SK-N-SH (cell line): ENCODE results near the gene C1orf210. TPM values are rescaled to one million over a fixed set of nuclear protein-coding genes. Genes with fewer than 3 reads are reported as not detected.

Source experiments
- CTCF ChIA-PET: fragments of 300-600, 350-600 bp; formaldehyde crosslinking; extraction: SDS; loops from one replicate; lab custom pipeline; 2021; lab: Yijun Ruan, JAX
- POLR2A ChIA-PET: fragments of 350-600 bp; sonication (Branson Sonifier 250); formaldehyde crosslinking; extraction: SDS; loops from one replicate; lab custom pipeline; 2020; ENCODE audit warnings: antibody characterized with exemption, inconsistent platforms; lab: Yijun Ruan, JAX
- DNase-seq: peaks from one replicate; pipeline ENCODE4 v3.0.0; 2012
- H2AFZ ChIP-seq: fragments of 200-600 bp; sonication (generic); 2 replicates; pipeline ENCODE4 v1.8.1; 2016; ENCODE audit warnings: antibody characterized with exemption, mild to moderate bottlenecking, low read depth
- H3F3A ChIP-seq: fragments of 200-600 bp; sonication (generic); replicated peaks from 2 replicates; pipeline ENCODE3; 2016; ENCODE audit warnings: antibody characterized with exemption, mild to moderate bottlenecking; ENCODE audit not compliant: insufficient read depth
- H3K27ac ChIP-seq, 2 experiments: fragments of 200-500 bp in 1 of 2; fragments of 200-600 bp in 1 of 2; sonication (Bioruptor generic) in 1 of 2; sonication (generic), shearing (Covaris generic) in 1 of 2; 2 replicates each; pipeline versions ENCODE4 v1.5.1 to v1.6.1; 2014 to 2016; ENCODE audit warnings: low read depth in 2 of 2, inconsistent platforms in 1 of 2, low read length in 1 of 2, mild to moderate bottlenecking in 1 of 2, mixed read lengths in 1 of 2
- H3K27me3 ChIP-seq: fragments of 200-600 bp; sonication (generic), shearing (Covaris generic); 2 replicates; pipeline ENCODE4 v1.6.1; 2016; ENCODE audit warnings: mixed run types; ENCODE audit not compliant: insufficient read depth
- H3K36me3 ChIP-seq, 2 experiments: fragments of 200-500 bp in 1 of 2; fragments of 200-600 bp in 1 of 2; sonication (Bioruptor generic) in 1 of 2; sonication (generic) in 1 of 2; replicated peaks in 1 of 2; 2 replicates each; pipeline versions ENCODE3 to v1.5.1; 2014 to 2016; ENCODE audit warnings: low read length in 1 of 2, mild to moderate bottlenecking in 1 of 2; ENCODE audit not compliant: insufficient read depth in 2 of 2, control insufficient read depth in 1 of 2
- H3K4me1 ChIP-seq, 2 experiments: fragments of 200-500 bp in 1 of 2; fragments of 200-600 bp in 1 of 2; sonication (Bioruptor generic) in 1 of 2; sonication (generic), shearing (Covaris generic) in 1 of 2; 2 replicates each; pipeline versions ENCODE4 v1.5.1 to v1.6.1; 2014 to 2016; ENCODE audit warnings: low read depth in 1 of 2, low read length in 1 of 2, mixed run types in 1 of 2; ENCODE audit not compliant: insufficient read depth in 2 of 2, control insufficient read depth in 1 of 2
- H3K4me2 ChIP-seq: fragments of 200-600 bp; sonication (generic), shearing (Covaris generic); 2 replicates; pipeline ENCODE4 v1.6.1; 2017; ENCODE audit warnings: mixed run types
- H3K4me3 ChIP-seq, 2 experiments: fragments of 200-500 bp in 1 of 2; fragments of 200-600 bp in 1 of 2; sonication (Bioruptor generic) in 1 of 2; sonication (generic), shearing (Covaris generic) in 1 of 2; 2 replicates each; pipeline versions ENCODE4 v1.5.1 to v1.8.1; 2014 to 2016; ENCODE audit warnings: low read depth in 2 of 2, inconsistent platforms in 1 of 2, low read length in 1 of 2, mild to moderate bottlenecking in 1 of 2, mixed read lengths in 1 of 2, moderate library complexity in 1 of 2
- H3K79me2 ChIP-seq: fragments of 200-600 bp; sonication (generic); 2 replicates; pipeline ENCODE4 v1.8.1; 2017; ENCODE audit warnings: mild to moderate bottlenecking; ENCODE audit not compliant: insufficient read depth
- H3K9ac ChIP-seq: fragments of 200-600 bp; sonication (generic); 2 replicates; pipeline ENCODE4 v1.6.1; 2017; ENCODE audit warnings: mixed run types
- H3K9me2 ChIP-seq: fragments of 200-600 bp; sonication (generic); 2 replicates; pipeline ENCODE4 v1.6.1; 2017; ENCODE audit warnings: mixed run types
- H3K9me3 ChIP-seq: fragments of 200-600 bp; sonication (generic); 2 replicates; pipeline ENCODE4 v1.6.1; 2017; ENCODE audit warnings: mixed run types, mild to moderate bottlenecking, moderate library complexity
- H4K20me1 ChIP-seq: fragments of 200-600 bp; sonication (generic); 2 replicates; pipeline ENCODE4 v1.6.1; 2017; ENCODE audit warnings: mild to moderate bottlenecking, mixed run types; ENCODE audit not compliant: insufficient read depth
- ELF1 ChIP-seq: IDR thresholded peaks from 2 replicates; pipeline ENCODE4 v1.4.0; 2012
- POLR2AphosphoS5 ChIP-seq: IDR thresholded peaks from 2 replicates; pipeline ENCODE4 v1.6.1; 2012; ENCODE audit warnings: low read depth, low read length
- RXRA ChIP-seq: IDR thresholded peaks from 2 replicates; pipeline ENCODE4 v1.4.0; 2012; ENCODE audit warnings: low read depth, mild to moderate bottlenecking, borderline replicate concordance
- SMC3 ChIP-seq: IDR thresholded peaks from 2 replicates; pipeline ENCODE4 v1.6.1; 2012; ENCODE audit warnings: low read depth, low read length, improper control_type of control experiment
- TAF1 ChIP-seq: IDR thresholded peaks from 2 replicates; pipeline ENCODE4 v1.6.1; 2012; ENCODE audit warnings: low read depth, mild to moderate bottlenecking, low read length, moderate library complexity, borderline replicate concordance
- WGBS: methylation state at CpG from one replicate; pipeline ENCODE4 v1.1.6; 2017; ENCODE audit warnings: low lambda C conversion rate; 5-methylcytosine and 5-hydroxymethylcytosine counted together
- polyA plus RNA-seq, 3 experiments: library from polyadenylated mRNA; depleted of rRNA; stranded (reverse); fragments of >200 nt; gene quantifications; 2 replicates each; pipeline ENCODE4 v1.2.3, GENCODE V29; 2012
- TF ChIP-seq, protein P1 (sequence below): fragments of 150-350 bp; IDR thresholded peaks from 2 replicates; pipeline ENCODE4 v1.6.1; 2016; ENCODE audit warnings: mild to moderate bottlenecking, low read depth, low read length
- TF ChIP-seq, protein P2 (sequence below): IDR thresholded peaks from 2 replicates; pipeline ENCODE4 v1.4.0; 2012; ENCODE audit warnings: low read depth
- TF ChIP-seq, protein P3 (sequence below): IDR thresholded peaks from 2 replicates; pipeline ENCODE4 v1.6.1; 2012; ENCODE audit warnings: mild to moderate bottlenecking, low read depth, low read length, moderate library complexity

The C1orf210 gene
- polyA plus RNA-seq, 1 of the 3 experiments (the other 2 are of a cell fraction): not detected

DNA sequence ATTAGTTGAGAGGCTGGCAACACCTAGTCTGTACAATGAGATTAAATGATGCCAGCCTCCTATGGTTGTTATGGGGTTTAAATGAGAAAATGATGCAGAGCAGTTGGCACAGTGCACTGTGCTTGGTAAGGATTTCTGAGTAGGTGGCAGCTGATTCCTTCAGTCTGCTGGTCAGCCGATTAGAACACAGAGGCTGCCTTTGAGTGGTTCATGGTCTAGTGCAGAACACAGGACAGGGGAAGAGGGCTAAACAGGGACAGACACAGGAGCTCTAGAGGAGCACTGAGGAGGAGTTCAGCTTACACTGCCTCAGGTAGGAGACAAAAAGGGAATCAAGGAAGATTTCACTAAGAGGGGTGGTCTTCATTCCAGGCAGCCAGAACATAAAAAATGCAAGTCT lies 16.8 kb upstream of the C1orf210 start:
- no peaks in the 10 kb centered on the region for H3F3A ChIP-seq
- H3K27me3 ChIP-seq: no peaks in the 10 kb centered on the region
- no peak overlapping the region for H3K4me3 ChIP-seq
- H3K9ac ChIP-seq: no peak overlapping the region
- no peak overlapping the region for H3K27ac ChIP-seq
- H3K4me1 ChIP-seq: no peaks in the 10 kb centered on the region
- 83% methylated on average over 1 of the region's 1 CpG for WGBS
- no peaks in the 10 kb centered on the region for H4K20me1 ChIP-seq
- POLR2A ChIA-PET: no interaction called here
- H3K36me3 ChIP-seq: no peaks in the 10 kb centered on the region
- CTCF ChIA-PET: no interaction called here
- no peak overlapping the region for H3K4me2 ChIP-seq
- no peaks in the 10 kb centered on the region for H3K79me2 ChIP-seq
- no peaks in the 10 kb centered on the region for H3K9me3 ChIP-seq
- H3K9me2 ChIP-seq: no peaks in the 10 kb centered on the region
- TF ChIP-seq, protein P1, sequence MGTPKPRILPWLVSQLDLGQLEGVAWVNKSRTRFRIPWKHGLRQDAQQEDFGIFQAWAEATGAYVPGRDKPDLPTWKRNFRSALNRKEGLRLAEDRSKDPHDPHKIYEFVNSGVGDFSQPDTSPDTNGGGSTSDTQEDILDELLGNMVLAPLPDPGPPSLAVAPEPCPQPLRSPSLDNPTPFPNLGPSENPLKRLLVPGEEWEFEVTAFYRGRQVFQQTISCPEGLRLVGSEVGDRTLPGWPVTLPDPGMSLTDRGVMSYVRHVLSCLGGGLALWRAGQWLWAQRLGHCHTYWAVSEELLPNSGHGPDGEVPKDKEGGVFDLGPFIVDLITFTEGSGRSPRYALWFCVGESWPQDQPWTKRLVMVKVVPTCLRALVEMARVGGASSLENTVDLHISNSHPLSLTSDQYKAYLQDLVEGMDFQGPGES: no peak
- H2AFZ ChIP-seq: no peak overlapping the region
- DNase-seq: no peak

DNA sequence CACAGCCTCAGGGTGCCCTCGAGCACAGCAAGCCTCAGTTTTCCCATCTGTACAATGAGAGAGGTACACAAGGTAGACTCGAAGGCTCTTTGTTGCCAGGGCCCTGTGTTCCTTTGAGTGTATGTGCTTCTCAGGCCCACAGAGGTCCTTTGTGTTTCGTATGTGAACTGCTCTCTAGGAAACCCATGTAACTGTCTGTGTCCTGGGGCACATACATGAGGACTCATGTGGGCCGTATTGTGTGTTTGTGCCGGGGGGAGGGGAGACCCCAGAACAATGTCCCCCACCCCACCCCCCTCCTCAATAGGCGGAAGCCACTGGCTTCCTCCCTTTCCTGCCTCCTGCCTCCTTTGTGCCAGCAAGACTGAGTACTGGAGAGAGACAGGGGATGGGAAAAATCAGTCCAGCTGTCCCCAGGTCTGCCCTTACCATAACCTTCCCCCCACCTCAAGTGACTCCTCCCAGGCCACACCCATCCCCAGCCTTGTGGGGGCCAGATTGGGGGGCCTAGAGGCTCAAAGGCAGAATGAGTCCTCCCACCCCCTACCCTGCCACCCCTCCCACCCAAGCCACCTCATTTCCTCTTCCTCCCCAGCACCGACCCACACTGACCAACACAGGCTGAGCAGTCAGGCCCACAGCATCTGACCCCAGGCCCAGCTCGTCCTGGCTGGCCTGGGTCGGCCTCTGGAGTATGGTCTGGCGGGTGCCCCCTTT lies 15.2 kb upstream of the C1orf210 start, which contains the start of gene TIE1:
Gene TIE1, plus strand, starts transcription at position 605 of the 717 bp plus-strand sequence. Its CDS starts 90 bp downstream, at position 695.
- Histone ChIP-seq H4K20me1 (no peaks in the 10 kb centered on the region), H3K27me3 (no peaks in the 10 kb centered on the region), H3K4me3 (no peak within 1 kb of the TSS), H3K9me3 (no peaks in the 10 kb centered on the region), H3K9me2 (no peaks in the 10 kb centered on the region), H3K36me3 (no peaks in the 10 kb centered on the region), H3K9ac (no peak within 1 kb of the TSS), H3K79me2 (no peaks in the 10 kb centered on the region), H3F3A (no peaks in the 10 kb centered on the region), H2AFZ (no peak within 1 kb of the TSS), H3K4me2 (no peak within 1 kb of the TSS), H3K4me1 (no peaks in the 10 kb centered on the region), H3K27ac (no peak within 1 kb of the TSS)
- TF ChIP-seq TAF1: no peak
- no peak for TF ChIP-seq POLR2AphosphoS5
- no peak for TF ChIP-seq SMC3
- TF ChIP-seq, protein P2, sequence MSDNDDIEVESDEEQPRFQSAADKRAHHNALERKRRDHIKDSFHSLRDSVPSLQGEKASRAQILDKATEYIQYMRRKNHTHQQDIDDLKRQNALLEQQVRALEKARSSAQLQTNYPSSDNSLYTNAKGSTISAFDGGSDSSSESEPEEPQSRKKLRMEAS: no peak
- no peak for TF ChIP-seq RXRA
- TF ChIP-seq ELF1: no peak
- TF ChIP-seq, protein P3, sequence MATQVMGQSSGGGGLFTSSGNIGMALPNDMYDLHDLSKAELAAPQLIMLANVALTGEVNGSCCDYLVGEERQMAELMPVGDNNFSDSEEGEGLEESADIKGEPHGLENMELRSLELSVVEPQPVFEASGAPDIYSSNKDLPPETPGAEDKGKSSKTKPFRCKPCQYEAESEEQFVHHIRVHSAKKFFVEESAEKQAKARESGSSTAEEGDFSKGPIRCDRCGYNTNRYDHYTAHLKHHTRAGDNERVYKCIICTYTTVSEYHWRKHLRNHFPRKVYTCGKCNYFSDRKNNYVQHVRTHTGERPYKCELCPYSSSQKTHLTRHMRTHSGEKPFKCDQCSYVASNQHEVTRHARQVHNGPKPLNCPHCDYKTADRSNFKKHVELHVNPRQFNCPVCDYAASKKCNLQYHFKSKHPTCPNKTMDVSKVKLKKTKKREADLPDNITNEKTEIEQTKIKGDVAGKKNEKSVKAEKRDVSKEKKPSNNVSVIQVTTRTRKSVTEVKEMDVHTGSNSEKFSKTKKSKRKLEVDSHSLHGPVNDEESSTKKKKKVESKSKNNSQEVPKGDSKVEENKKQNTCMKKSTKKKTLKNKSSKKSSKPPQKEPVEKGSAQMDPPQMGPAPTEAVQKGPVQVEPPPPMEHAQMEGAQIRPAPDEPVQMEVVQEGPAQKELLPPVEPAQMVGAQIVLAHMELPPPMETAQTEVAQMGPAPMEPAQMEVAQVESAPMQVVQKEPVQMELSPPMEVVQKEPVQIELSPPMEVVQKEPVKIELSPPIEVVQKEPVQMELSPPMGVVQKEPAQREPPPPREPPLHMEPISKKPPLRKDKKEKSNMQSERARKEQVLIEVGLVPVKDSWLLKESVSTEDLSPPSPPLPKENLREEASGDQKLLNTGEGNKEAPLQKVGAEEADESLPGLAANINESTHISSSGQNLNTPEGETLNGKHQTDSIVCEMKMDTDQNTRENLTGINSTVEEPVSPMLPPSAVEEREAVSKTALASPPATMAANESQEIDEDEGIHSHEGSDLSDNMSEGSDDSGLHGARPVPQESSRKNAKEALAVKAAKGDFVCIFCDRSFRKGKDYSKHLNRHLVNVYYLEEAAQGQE: no peak
- POLR2A ChIA-PET: no interaction called here
- no peak for DNase-seq
- WGBS: 70% methylated on average over 10 of the region's 10 CpGs
- CTCF ChIA-PET: no interaction called here
